Motor neuron (in vitro differentiated cells): ENCODE data around the gene CCDC154. TPM values are rescaled to one million over a fixed set of nuclear protein-coding genes. Genes with fewer than 3 reads are reported as not detected.

Experiments used
- ATAC-seq, 8 experiments: fragments of 200-7000 bp; cut with Tn5 transposase; replicated peaks in 6 of 8; 2 replicates each; pipeline ENCODE4 v1.8.0; 2021; ENCODE audit warnings: mild to moderate bottlenecking in 8 of 8, moderate library complexity in 8 of 8
- H3K27ac ChIP-seq, 2 donors: fragments of 250-450 bp; sonication (Bioruptor Pico); 2 replicates each; pipeline ENCODE4 v1.9.0; 2021; ENCODE audit warnings: antibody characterized with exemption in 2 of 2, mild to moderate bottlenecking in 2 of 2, moderate library complexity in 1 of 2
- H3K4me1 ChIP-seq, 2 donors: fragments of 250-450 bp; sonication (Bioruptor Pico); replicated peaks in 1 of 2; 2 replicates each; pipeline ENCODE4 v1.6.1; 2021; ENCODE audit warnings: antibody characterized with exemption in 2 of 2, mild to moderate bottlenecking in 2 of 2, moderate library complexity in 1 of 2
- H3K4me3 ChIP-seq, 5 donors: fragments of 250-450 bp; sonication (Bioruptor Pico); 2 replicates each; pipeline ENCODE4 v1.9.0; 2021; ENCODE audit warnings: antibody characterized with exemption in 5 of 5, mild to moderate bottlenecking in 5 of 5, moderate library complexity in 4 of 5
- WGBS, 10 experiments: fragments of 450-650 bp; shearing (Covaris generic); methylation state at CpG; one replicate each; pipeline ENCODE4 v1.0.0; 2022; 5-methylcytosine and 5-hydroxymethylcytosine counted together
- in situ Hi-C, 9 experiments: fragments of 400-800 bp; cut with MboI; loops; one replicate each; pipeline ENCODE4 v1.15.0; 2021; ENCODE audit warnings: low sequenced_read_pairs in 9 of 9, low pct_unique_long_range_greater_than_20kb in 2 of 9; ENCODE audit not compliant: unreplicated experiment in 9 of 9
- total RNA-seq, 8 experiments: library from RNA; unstranded; fragments of 300-600 nt; gene quantifications; 2 replicates each; pipeline versions ENCODE4 v1.2.3 to v1.2.4, GENCODE V29; 2022

The CCDC154 gene
- total RNA-seq, 8 experiments from 2014 or later, result 0.13 to 1.4 (median 0.64) TPM

DNA sequence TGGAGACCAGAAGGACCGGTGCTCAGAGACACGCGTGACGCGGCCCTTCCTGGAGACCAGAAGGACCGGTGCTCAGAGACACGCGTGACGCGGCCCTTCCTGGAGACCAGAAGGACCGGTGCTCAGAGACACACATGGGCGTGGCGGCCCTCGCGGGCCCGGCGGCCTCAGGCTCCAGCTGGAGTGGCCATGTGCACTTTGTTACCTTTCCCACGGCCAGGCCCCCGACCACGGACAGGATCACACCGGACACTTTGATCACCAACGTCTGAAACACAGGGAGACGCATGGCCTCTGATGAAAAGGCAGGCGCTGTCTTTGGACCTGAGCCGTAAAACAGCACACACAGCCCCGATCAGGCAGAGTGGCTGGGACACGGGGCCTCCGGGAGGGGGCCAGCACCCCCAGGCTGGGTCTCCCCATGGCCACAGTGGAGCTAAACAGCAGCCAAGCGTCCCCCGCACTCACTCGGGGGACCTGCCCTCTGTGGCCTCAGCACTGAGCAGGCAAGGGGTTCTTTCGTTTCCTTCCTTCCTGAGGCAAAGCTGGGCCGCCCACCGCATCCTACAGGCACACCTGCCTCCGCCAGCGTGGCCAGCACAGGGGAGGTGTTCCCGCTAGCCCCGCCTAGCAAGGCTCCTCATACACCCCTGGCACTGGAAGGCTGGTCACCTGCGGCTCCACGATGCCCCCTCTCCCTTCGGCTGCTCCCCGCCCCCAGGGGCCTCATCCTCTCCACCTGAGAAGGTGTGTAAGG lies 13.3 kb upstream of the CCDC154 start:
- no peak overlapping the region for H3K27ac ChIP-seq
- no peaks in the 10 kb centered on the region for H3K4me1 ChIP-seq
- ATAC-seq, result peak in 2 of 8 experiments; percentile 6 to 7
- H3K4me3 ChIP-seq, result no peak overlapping the region
- in situ Hi-C loops, result no loop called here
- WGBS, 10 experiments, result 93 to 100% (median 97%) methylated on average over 1 to 8 of the region's 42 CpGs; no CpG with 5 or more reads in 7 of the 10 experiments

DNA sequence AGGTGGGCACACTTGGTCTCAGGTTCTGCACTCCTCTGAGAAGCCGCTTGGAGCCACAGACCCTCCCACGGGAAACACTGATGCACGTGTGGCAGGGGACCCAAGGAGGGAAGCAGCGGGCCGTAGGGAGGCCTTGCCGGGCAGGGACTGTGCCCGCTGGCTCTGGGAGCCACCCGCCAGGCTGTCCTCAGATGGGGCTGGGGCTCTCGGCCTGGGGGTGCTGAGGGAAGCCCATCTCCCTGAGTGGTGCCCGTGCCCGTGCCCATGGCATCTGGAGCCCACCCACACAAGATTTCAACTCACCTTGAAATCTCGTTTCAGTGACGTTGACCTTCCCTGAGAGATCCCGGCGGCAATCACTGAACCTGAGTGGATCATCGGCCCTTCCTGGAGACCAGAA lies 12.6 kb upstream of the CCDC154 start:
- no peak for ATAC-seq
- H3K27ac ChIP-seq, result no peak overlapping the region
- H3K4me1 ChIP-seq, result no peaks in the 10 kb centered on the region
- no peak overlapping the region for H3K4me3 ChIP-seq
- 67 to 100% (median 89%) methylated on average over 1 to 8 of the region's 16 CpGs; no CpG with 5 or more reads in 6 of the 10 experiments for WGBS, 10 experiments
- in situ Hi-C loops, result no loop called here

GRCh38 chr16:1455190-1456171 lies 11.1 kb upstream of the CCDC154 start:
- Histone ChIP-seq H3K4me1 (no peaks in the 10 kb centered on the region), H3K27ac (no peak overlapping the region), H3K4me3 (no peak overlapping the region)
- no peak for ATAC-seq
- 85 to 100% (median 95%) methylated on average over 1 to 13 of the region's 41 CpGs; no CpG with 5 or more reads in 7 of the 10 experiments for WGBS, 10 experiments
- in situ Hi-C loops, result no loop called here

GRCh38 chr16:1454561-1454960 lies 10.2 kb upstream of the CCDC154 start:
- no peak overlapping the region for H3K27ac ChIP-seq
- 80 to 100% (median 93%) methylated on average over 1 to 3 of the region's 17 CpGs; no CpG with 5 or more reads in 7 of the 10 experiments for WGBS, 10 experiments
- H3K4me1 ChIP-seq, result no peaks in the 10 kb centered on the region
- ATAC-seq, result no peak
- H3K4me3 ChIP-seq, result no peak overlapping the region
- in situ Hi-C loops, result no loop called here

GRCh38 chr16:1453316-1453715 lies 9.0 kb upstream of the CCDC154 start:
- in situ Hi-C loops, result no loop called here
- Histone ChIP-seq H3K4me3 (no peak overlapping the region), H3K4me1 (no peaks in the 10 kb centered on the region), H3K27ac (no peak overlapping the region)
- ATAC-seq, result no peak
- WGBS, 10 experiments, result 83 to 100% (median 97%) methylated on average over 1 to 7 of the region's 19 CpGs; no CpG with 5 or more reads in 7 of the 10 experiments

- Histone ChIP-seq H3K4me1 (no peaks in the 10 kb centered on the region), H3K27ac (no peak overlapping the region), H3K4me3 (no peak overlapping the region)
- in situ Hi-C loops, result no loop called here
- 90 to 94% methylated on average over 4 to 6 of the region's 20 CpGs; no CpG with 5 or more reads in 8 of the 10 experiments for WGBS, 10 experiments
- peak in 3 of 8 experiments; percentile 2 to 9 (median 8) for ATAC-seq
Observed at GRCh38 chr16:1452530-1452929, 8.2 kb upstream of the CCDC154 start.

GRCh38 chr16:1451702-1452392 lies 7.5 kb upstream of the CCDC154 start:
- no CpG with 5 or more reads among the region's 34 CpGs for WGBS, 10 experiments
- ATAC-seq, result peak in 3 of 8 experiments; percentile 7 to 14 (median 10)
- Histone ChIP-seq H3K27ac (no peak overlapping the region), H3K4me3 (no peak overlapping the region), H3K4me1 (no peaks in the 10 kb centered on the region)
- in situ Hi-C loops, result no loop called here

DNA sequence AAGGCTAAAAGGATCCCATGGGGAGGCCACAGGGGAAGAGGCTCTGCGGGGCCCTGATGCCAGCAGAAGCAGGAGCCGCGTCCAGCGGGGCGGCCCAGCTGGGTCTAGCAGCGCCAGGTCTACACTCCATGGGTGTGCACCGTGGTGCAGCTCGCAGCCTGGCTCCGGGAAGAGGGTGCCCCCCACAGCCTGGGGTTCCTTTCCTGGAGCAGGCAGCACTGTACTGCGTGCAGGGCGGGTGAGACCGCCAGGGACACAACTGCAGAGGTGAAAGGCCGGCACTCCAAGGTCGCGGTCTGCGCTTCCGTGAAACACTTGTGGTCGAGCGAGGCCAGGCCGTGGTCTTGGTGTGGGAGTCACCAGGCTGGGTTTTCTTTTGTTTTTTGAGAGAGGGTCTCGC lies 6.5 kb upstream of the CCDC154 start:
- Histone ChIP-seq H3K27ac (no peak overlapping the region), H3K4me3 (no peak overlapping the region), H3K4me1 (no peaks in the 10 kb centered on the region)
- in situ Hi-C loops, result no loop called here
- no peak for ATAC-seq
- 92 to 95% methylated on average over 4 to 5 of the region's 21 CpGs; no CpG with 5 or more reads in 8 of the 10 experiments for WGBS, 10 experiments

- no peak for ATAC-seq
- in situ Hi-C loops, result no loop called here
- 93% methylated on average over 3 to 16 of the region's 29 CpGs; no CpG with 5 or more reads in 8 of the 10 experiments for WGBS, 10 experiments
- no peak overlapping the region for H3K4me3 ChIP-seq
- H3K27ac ChIP-seq, result no peak overlapping the region
- H3K4me1 ChIP-seq, result no peaks in the 10 kb centered on the region
Observed at GRCh38 chr16:1450218-1450617, 5.9 kb upstream of the CCDC154 start.

DNA sequence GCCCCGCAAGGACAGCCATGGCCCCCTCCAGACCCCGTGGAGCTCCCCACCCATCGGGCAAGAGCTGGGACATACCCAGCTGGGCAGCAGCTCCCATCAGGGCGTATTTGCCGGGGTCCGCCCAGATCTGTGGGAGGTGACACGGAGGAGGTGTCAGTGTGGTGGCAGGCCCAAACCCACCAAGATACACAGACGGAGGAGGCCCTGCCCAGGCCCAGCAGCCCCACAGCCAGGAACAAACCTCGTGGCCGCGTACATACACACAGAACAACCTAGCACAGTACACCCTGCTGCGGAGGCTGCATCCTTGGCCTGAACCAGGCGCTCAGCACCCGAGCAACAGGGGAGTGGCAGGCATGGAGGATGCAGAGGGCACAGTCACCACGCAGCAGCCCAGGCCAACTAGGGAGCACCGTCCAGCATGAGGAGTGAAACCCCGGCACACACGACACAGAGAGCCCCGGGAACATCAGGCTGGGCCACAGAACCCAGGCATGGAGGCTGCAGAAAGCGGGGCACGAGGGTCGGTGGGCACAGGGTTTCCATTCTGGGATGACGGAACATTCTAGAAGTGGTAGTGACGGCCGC lies 4.9 kb upstream of the CCDC154 start:
- 80 to 100% (median 99%) methylated on average over 1 to 7 of the region's 25 CpGs; no CpG with 5 or more reads in 4 of the 10 experiments for WGBS, 10 experiments

GRCh38 chr16:1448536-1449116 lies 4.3 kb upstream of the CCDC154 start:
- no peak overlapping the region for H3K4me3 ChIP-seq
- 96 to 100% (median 100%) methylated on average over 1 to 5 of the region's 30 CpGs; no CpG with 5 or more reads in 6 of the 10 experiments for WGBS, 10 experiments
- ATAC-seq, result peak in 2 of 8 experiments; percentile 22 to 30
- no peaks in the 10 kb centered on the region for H3K4me1 ChIP-seq
- H3K27ac ChIP-seq, result no peak overlapping the region
- in situ Hi-C loops, result no loop called here

More for the DNA sequence above, 4.9 kb upstream of the CCDC154 start:
- ATAC-seq, result no peak
- in situ Hi-C loops, result no loop called here
- H3K4me1 ChIP-seq, result no peaks in the 10 kb centered on the region
- no peak overlapping the region for H3K4me3 ChIP-seq
- H3K27ac ChIP-seq, result no peak overlapping the region

DNA sequence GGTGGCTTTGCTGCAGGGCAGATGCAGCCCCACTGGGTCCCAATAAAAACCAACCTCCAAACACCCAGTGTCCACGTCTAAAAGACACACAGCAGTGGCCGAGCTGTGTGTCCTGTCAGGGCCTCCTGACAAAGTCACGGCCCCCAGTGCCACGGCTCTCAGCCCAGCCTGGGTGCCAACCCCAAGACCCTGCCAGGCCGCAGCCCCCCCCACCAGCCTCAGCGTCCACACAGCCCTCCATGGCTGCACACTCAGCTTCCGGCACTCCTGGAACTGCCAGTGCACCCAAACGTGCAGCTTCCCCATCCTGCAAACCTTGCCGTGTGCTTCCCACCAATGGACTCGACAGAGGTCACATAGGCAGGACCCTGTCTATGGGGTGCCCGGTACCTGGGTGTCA lies 3.6 kb upstream of the CCDC154 start:
- no CpG with 5 or more reads among the region's 11 CpGs for WGBS, 10 experiments

More for the DNA sequence above, 3.6 kb upstream of the CCDC154 start:
- Histone ChIP-seq H3K4me1 (no peaks in the 10 kb centered on the region), H3K27ac (no peak overlapping the region), H3K4me3 (no peak overlapping the region)
- ATAC-seq, result no peak
- in situ Hi-C loops, result no loop called here
